HEK293T (cell line): Measurements from ENCODE around the gene MYBL2.

Experiments
- BHLHE40 ChIP-seq: fragments of 450-650 bp; IDR thresholded peaks from 2 replicates; pipeline ENCODE4 v1.6.1; 2016; ENCODE audit warnings: mild to moderate bottlenecking, moderate library complexity, borderline replicate concordance
- CTBP1 ChIP-seq: fragments of 450-650 bp; IDR thresholded peaks from 2 replicates; pipeline ENCODE4 v1.6.1; 2016; ENCODE audit warnings: borderline replicate concordance
- HDGF ChIP-seq: fragments of 450-650 bp; IDR thresholded peaks from 2 replicates; pipeline ENCODE4 v1.6.1; 2017; ENCODE audit warnings: antibody characterized with exemption, borderline replicate concordance

GRCh38 chr20:43761386-43762340 is 94.7 kb downstream of the MYBL2 start:
- TF ChIP-seq CTBP1 (no peak), BHLHE40 (no peak), HDGF (no peak)
